GM19351 (cell line): Measurements from ENCODE around the gene TYW5.
A peak's percentile ranks its signal among the peaks of the same experiment; 100 is the strongest.
"Not testable (repeated sequence)": the region's sequence is repeated elsewhere in the genome, so short reads cannot be mapped to it uniquely, and the experiment has no call there.

Source experiments
- ATAC-seq: cut with Tn5 transposase; IDR thresholded peaks from one replicate; pipeline ENCODE4 v1.9.1; 2021; ENCODE audit warnings: mild to moderate bottlenecking, moderate library complexity; ENCODE audit not compliant: unreplicated experiment

TYW5 gene

GRCh38 chr2:199923924-199924323, 31.4 kb downstream of the TYW5 start:
- no peak for ATAC-seq

DNA sequence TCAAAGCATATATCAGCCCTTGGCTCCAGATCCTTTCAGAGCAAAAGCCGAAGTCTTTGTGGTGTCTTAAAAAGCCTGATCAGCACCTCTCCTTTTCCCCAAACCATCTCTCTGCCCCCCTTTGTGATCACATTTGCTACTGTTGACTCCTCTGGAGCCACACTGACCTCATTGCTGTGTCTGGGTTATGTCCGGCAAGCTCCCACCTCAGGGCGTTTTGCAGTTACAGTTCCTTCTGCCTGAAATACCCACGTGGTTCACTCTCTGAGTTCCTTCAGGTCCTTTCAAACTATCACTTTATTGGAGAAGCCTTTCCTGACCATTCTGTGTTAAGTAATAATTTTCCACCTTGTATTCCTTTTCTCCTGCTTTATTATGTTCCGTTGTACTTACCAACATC, 32.4 kb downstream of the TYW5 start:
- ATAC-seq = no peak

- no peak for ATAC-seq
Observed at GRCh38 chr2:199916980-199917379, 38.3 kb downstream of the TYW5 start.

DNA sequence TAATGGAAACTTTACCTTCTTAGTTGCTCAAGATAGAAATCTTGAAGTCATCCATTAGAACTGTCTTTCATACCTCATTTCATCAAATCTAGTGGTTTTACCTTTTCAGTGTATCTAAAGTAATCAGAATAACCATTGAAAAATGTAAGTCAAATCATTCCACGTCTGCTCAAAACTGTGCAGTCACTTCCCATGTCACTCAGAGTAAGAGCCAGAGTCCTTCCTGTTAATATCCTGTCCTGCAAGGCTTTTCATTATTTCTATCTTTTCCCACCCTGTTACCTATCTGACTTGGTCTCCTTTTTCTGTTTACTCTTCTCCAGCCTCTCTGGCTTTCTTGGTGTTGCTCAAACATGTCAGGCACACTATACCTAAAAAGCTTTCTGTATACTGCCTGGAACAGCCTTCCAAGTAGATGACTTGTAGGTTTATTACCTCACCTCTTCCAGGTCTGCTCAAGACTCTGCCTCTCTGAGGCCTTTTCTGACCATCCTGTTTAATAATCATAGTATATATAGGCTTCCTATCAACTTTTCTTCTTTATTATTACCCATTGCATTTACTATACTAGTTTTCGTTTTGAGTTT, 40.8 kb downstream of the TYW5 start:
- no peak for ATAC-seq

GRCh38 chr2:199912553-199913114, 42.7 kb downstream of the TYW5 start:
- ATAC-seq = not testable (repeated sequence)

- no peak for ATAC-seq
Observed at GRCh38 chr2:199911877-199912161, 43.5 kb downstream of the TYW5 start.

GRCh38 chr2:199911052-199911876, 44.0 kb downstream of the TYW5 start, which contains the start of gene C2orf69:
TSS of gene C2orf69 (plus strand) at chr2:199911293. CDS start at chr2:199911439, 146 bp downstream.
- ATAC-seq = peak; percentile 85

DNA sequence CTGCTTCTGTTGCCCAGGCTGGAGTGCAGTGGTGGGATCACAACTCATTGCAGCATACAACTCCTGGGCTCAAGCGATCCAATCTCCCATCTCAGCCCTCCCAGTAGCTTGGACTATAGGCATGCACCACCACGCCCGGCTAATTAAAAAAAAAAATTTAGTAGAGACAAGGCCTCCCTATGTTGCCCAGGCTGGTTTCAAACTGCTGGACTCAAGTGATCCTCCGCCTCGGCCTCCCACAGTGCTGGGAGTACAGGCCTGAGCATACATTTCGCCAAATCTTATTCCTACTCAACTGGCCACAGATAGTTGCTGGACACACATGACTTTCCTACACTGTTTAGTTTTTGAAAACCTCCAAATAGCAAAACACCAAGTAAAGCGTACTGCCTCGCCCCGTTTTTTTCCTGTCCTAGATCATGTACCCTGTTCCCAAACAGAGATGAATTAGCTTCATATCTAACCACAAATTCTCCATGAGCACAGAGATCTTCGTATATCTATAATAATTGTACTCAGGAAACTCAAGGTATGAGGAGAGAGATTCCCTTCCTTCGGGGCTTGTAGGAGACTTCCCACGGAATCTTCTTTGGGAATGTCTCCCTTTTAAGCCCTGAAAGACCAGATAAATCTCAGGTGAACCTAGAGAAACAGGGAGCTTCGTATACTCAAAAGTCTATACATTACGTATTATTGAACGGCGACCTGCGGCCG, 44.8 kb downstream of the TYW5 start:
- no peak for ATAC-seq

GRCh38 chr2:199907008-199907714, 48.1 kb downstream of the TYW5 start:
- ATAC-seq = no peak

GRCh38 chr2:199903111-199903510, 52.2 kb downstream of the TYW5 start:
- ATAC-seq = no peak

- no peak for ATAC-seq
Observed at GRCh38 chr2:199902486-199903110, 52.7 kb downstream of the TYW5 start.

- ATAC-seq = no peak
Observed at GRCh38 chr2:199901942-199902341, 53.3 kb downstream of the TYW5 start.

- ATAC-seq = no peak
Observed at GRCh38 chr2:199896617-199897016, 58.7 kb downstream of the TYW5 start.

DNA sequence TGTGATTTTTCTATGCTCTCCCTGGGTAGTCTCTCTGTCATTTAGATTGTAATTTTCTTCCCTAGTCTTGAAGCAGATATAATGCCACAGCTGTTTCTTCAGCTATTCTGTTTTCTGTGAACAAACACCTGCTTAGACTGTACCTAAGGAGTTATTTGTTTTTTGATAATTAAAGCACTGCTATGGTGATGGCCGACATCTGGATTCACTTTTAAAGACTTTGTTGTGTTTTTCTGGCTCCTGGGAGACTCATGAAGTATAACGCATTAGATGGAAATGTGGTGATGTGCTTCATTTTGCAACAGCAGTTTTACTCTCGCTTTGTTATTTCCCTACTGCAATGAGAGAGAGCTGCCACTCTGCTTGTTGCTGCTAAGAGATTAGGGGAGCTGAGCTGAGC, 59.9 kb downstream of the TYW5 start:
- ATAC-seq = no peak

- ATAC-seq = no peak
Observed at GRCh38 chr2:199883474-199884212, 71.6 kb downstream of the TYW5 start.

DNA sequence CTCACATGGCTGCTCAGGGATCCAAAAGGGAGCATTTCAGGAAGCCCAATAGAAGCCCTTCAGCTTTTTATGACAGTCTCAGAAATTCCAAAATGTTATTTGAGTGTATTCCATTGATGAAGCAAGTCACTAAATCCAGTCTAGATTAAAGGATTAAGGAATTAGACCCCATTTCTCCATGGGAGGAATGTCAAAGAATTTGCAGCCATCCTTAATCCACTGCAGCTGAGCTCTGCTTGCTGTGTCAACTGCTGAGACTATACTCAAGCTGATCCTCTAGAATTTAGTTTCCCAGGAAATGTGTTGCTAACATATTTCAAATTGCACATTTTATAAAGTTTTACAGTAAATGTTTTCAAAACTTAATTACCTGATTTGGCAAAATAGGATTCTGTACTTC, 72.6 kb downstream of the TYW5 start:
- no peak for ATAC-seq
